Liver (tissue), 9 donors: ENCODE measurements around the gene MAEL. TPM values are rescaled to one million over a fixed set of nuclear protein-coding genes. Genes with fewer than 3 reads are reported as not detected.

Experiments
- DNase-seq: peaks from one replicate; pipeline ENCODE4 v3.0.0-alpha.2; 2017; ENCODE audit warnings: low spot score
- H3K27ac ChIP-seq, 2 donors: one replicate each; pipeline ENCODE4 v1.7.0; 2013; ENCODE audit warnings: inconsistent platforms in 2 of 2, low read length in 2 of 2, control low read depth in 1 of 2, low read depth in 1 of 2, mild to moderate bottlenecking in 1 of 2
- H3K27me3 ChIP-seq, 4 donors: one replicate each; pipeline versions ENCODE4 v1.6.1 to v1.7.0; 2013; ENCODE audit warnings: low read length in 3 of 4, inconsistent platforms in 1 of 4, mild to moderate bottlenecking in 1 of 4, moderate library complexity in 1 of 4; ENCODE audit not compliant: control insufficient read depth in 4 of 4, insufficient read depth in 4 of 4
- H3K36me3 ChIP-seq, 4 donors: one replicate each; pipeline versions ENCODE4 v1.6.1 to v1.7.0; 2013; ENCODE audit warnings: low read length in 3 of 4, mild to moderate bottlenecking in 3 of 4, low read depth in 1 of 4, moderate library complexity in 1 of 4; ENCODE audit not compliant: control insufficient read depth in 4 of 4, insufficient read depth in 3 of 4
- H3K4me1 ChIP-seq, 4 donors: one replicate each; pipeline versions ENCODE4 v1.6.1 to v1.7.0; 2013; ENCODE audit warnings: low read length in 3 of 4, mild to moderate bottlenecking in 3 of 4, moderate library complexity in 1 of 4; ENCODE audit not compliant: control insufficient read depth in 4 of 4, insufficient read depth in 4 of 4
- H3K4me3 ChIP-seq, 3 donors: one replicate each; pipeline versions ENCODE4 v1.6.1 to v1.7.0; 2013; ENCODE audit warnings: low read length in 3 of 3, control low read depth in 1 of 3, low read depth in 1 of 3, mild to moderate bottlenecking in 1 of 3
- H3K9ac ChIP-seq, 2 donors: one replicate each; pipeline ENCODE4 v1.7.0; 2013; ENCODE audit warnings: low read length in 2 of 2, mild to moderate bottlenecking in 2 of 2, moderate library complexity in 2 of 2, control low read depth in 1 of 2, low read depth in 1 of 2
- H3K9me3 ChIP-seq, 4 donors: one replicate each; pipeline versions ENCODE4 v1.6.1 to v1.7.0; 2013; ENCODE audit warnings: low read length in 3 of 4; ENCODE audit not compliant: control insufficient read depth in 4 of 4
- ATF3 ChIP-seq: IDR thresholded peaks from 2 replicates; pipeline ENCODE4 v1.6.1; 2016; ENCODE audit warnings: antibody characterized with exemption
- EGR1 ChIP-seq, 2 donors: IDR thresholded peaks; 2 replicates each; pipeline ENCODE4 v1.6.1; 2016 to 2018; ENCODE audit warnings: antibody characterized with exemption in 2 of 2, low read depth in 2 of 2
- FOXA1 ChIP-seq: IDR thresholded peaks from 2 replicates; pipeline ENCODE4 v1.6.1; 2016; ENCODE audit warnings: antibody characterized with exemption
- FOXA2 ChIP-seq: IDR thresholded peaks from 2 replicates; pipeline ENCODE4 v1.6.1; 2016; ENCODE audit warnings: antibody characterized with exemption
- GABPA ChIP-seq, 2 donors: IDR thresholded peaks in 1 of 2; conservative IDR thresholded peaks in 1 of 2; 2 replicates each; pipeline ENCODE4 v1.6.1; 2016; ENCODE audit warnings: antibody characterized with exemption in 2 of 2, mild to moderate bottlenecking in 1 of 2, moderate library complexity in 1 of 2
- JUND ChIP-seq, 2 donors: IDR thresholded peaks; 2 replicates each; pipeline ENCODE4 v1.6.1; 2016; ENCODE audit warnings: antibody characterized with exemption in 2 of 2
- NR2F2 ChIP-seq: IDR thresholded peaks from 2 replicates; pipeline ENCODE4 v1.6.1; 2016; ENCODE audit warnings: antibody characterized with exemption
- RAD21 ChIP-seq, 2 donors: IDR thresholded peaks; 2 replicates each; pipeline ENCODE4 v1.6.1; 2016; ENCODE audit warnings: antibody characterized with exemption in 2 of 2, mild to moderate bottlenecking in 2 of 2
- SP1 ChIP-seq: IDR thresholded peaks from 2 replicates; pipeline ENCODE4 v1.6.1; 2018; ENCODE audit warnings: antibody characterized with exemption, mild to moderate bottlenecking
- TAF1 ChIP-seq: conservative IDR thresholded peaks from 2 replicates; pipeline ENCODE4 v1.6.1; 2016; ENCODE audit warnings: antibody characterized with exemption, mild to moderate bottlenecking
- YY1 ChIP-seq: IDR thresholded peaks from 2 replicates; pipeline ENCODE4 v1.6.1; 2016; ENCODE audit warnings: antibody characterized with exemption, mild to moderate bottlenecking
- WGBS: extraction: QIAGEN DNeasy Blood & Tissue Kit; methylation state at CpG from one replicate; pipeline ENCODE4 v1.1.7; 2013; 5-methylcytosine and 5-hydroxymethylcytosine counted together
- polyA plus RNA-seq, 2 donors: library from polyadenylated mRNA; stranded (reverse) in 1 of 2; unstranded in 1 of 2; fragments of 200-250 nt in 1 of 2; fragments of >200 nt in 1 of 2; fragmentation: Nextera tagmentation in 1 of 2; extraction: Ambion mirVana in 1 of 2; gene quantifications; one replicate each; pipeline versions ENCODE4 v1.2.1 to v1.2.3, GENCODE V29; 2013 to 2015
- total RNA-seq, 2 donors: library from RNA; depleted of rRNA; stranded (reverse); fragments of >200 nt; gene quantifications; one replicate each; pipeline ENCODE4 v1.2.3, GENCODE V29; 2014
- TF ChIP-seq, protein P1 (sequence below): IDR thresholded peaks from 2 replicates; pipeline ENCODE4 v1.6.1; 2016; ENCODE audit warnings: antibody characterized with exemption
- TF ChIP-seq, protein P2 (sequence below): IDR thresholded peaks from 2 replicates; pipeline ENCODE4 v1.6.1; 2016; ENCODE audit warnings: antibody characterized with exemption, mild to moderate bottlenecking
- TF ChIP-seq, protein P3 (sequence below): IDR thresholded peaks from 2 replicates; pipeline ENCODE4 v1.6.1; 2016; ENCODE audit warnings: antibody characterized with exemption
- TF ChIP-seq, protein P4 (sequence below): fragments of 150-350 bp; IDR thresholded peaks from 2 replicates; pipeline ENCODE4 v1.5.1; 2017; ENCODE audit warnings: improper control_type of control experiment, low read depth, low read length; ENCODE audit not compliant: missing input control
- donor health status: healthy.
- donor health status: healthy.
- donor health status: healthy.
- donor health status: healthy.
- donor health status: healthy.

MAEL gene
- total and polyA plus RNA-seq, 4 donors, result 0.14 to 0.23 TPM; not detected in 2

GRCh38 chr1:166951050-166951449, 38.0 kb upstream of the MAEL start (continued):
- TF ChIP-seq NR2F2, result no peak
- TF ChIP-seq EGR1 (IDR thresholded peaks at IDR 0.05; ENCODE audit: low read depth in 2 of 2), result no peak
- TF ChIP-seq, protein P1, sequence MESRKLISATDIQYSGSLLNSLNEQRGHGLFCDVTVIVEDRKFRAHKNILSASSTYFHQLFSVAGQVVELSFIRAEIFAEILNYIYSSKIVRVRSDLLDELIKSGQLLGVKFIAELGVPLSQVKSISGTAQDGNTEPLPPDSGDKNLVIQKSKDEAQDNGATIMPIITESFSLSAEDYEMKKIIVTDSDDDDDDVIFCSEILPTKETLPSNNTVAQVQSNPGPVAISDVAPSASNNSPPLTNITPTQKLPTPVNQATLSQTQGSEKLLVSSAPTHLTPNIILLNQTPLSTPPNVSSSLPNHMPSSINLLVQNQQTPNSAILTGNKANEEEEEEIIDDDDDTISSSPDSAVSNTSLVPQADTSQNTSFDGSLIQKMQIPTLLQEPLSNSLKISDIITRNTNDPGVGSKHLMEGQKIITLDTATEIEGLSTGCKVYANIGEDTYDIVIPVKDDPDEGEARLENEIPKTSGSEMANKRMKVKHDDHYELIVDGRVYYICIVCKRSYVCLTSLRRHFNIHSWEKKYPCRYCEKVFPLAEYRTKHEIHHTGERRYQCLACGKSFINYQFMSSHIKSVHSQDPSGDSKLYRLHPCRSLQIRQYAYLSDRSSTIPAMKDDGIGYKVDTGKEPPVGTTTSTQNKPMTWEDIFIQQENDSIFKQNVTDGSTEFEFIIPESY, result no peak
- TF ChIP-seq GABPA (IDR thresholded peaks at IDR 0.05 in 1 of 2, conservative IDR thresholded peaks at IDR 0.05 in 1 of 2), result no peak
- no peak for TF ChIP-seq RAD21 (IDR thresholded peaks at IDR 0.05)
- no peak for TF ChIP-seq TAF1
- no peak for TF ChIP-seq FOXA2

GRCh38 chr1:166952002-166952746, 36.9 kb upstream of the MAEL start:
- Histone ChIP-seq H3K27me3 (peaks cover 0 to 4% (median 1%) of the 10 kb centered on the region in 4 donors), H3K27ac (no peak overlapping the region), H3K4me1 (peaks cover 0 to 10% (median 0%) of the 10 kb centered on the region in 4 donors), H3K36me3 (no peaks in the 10 kb centered on the region), H3K9me3 (no peaks in the 10 kb centered on the region), H3K4me3 (no peak overlapping the region), H3K9ac (no peak overlapping the region)
- WGBS, result 61% methylated on average over 4 of the region's 4 CpGs
- TF ChIP-seq FOXA2 (no peak), ATF3 (no peak), GABPA (IDR thresholded peaks at IDR 0.05 in 1 of 2, conservative IDR thresholded peaks at IDR 0.05 in 1 of 2) (no peak), RAD21 (IDR thresholded peaks at IDR 0.05) (no peak), JUND (IDR thresholded peaks at IDR 0.05) (no peak), NR2F2 (no peak), SP1 (no peak), EGR1 (IDR thresholded peaks at IDR 0.05; ENCODE audit: low read depth in 2 of 2) (no peak), FOXA1 (no peak), TAF1 (no peak), YY1 (no peak)
- TF ChIP-seq, protein P1, result no peak
- TF ChIP-seq, protein P2, sequence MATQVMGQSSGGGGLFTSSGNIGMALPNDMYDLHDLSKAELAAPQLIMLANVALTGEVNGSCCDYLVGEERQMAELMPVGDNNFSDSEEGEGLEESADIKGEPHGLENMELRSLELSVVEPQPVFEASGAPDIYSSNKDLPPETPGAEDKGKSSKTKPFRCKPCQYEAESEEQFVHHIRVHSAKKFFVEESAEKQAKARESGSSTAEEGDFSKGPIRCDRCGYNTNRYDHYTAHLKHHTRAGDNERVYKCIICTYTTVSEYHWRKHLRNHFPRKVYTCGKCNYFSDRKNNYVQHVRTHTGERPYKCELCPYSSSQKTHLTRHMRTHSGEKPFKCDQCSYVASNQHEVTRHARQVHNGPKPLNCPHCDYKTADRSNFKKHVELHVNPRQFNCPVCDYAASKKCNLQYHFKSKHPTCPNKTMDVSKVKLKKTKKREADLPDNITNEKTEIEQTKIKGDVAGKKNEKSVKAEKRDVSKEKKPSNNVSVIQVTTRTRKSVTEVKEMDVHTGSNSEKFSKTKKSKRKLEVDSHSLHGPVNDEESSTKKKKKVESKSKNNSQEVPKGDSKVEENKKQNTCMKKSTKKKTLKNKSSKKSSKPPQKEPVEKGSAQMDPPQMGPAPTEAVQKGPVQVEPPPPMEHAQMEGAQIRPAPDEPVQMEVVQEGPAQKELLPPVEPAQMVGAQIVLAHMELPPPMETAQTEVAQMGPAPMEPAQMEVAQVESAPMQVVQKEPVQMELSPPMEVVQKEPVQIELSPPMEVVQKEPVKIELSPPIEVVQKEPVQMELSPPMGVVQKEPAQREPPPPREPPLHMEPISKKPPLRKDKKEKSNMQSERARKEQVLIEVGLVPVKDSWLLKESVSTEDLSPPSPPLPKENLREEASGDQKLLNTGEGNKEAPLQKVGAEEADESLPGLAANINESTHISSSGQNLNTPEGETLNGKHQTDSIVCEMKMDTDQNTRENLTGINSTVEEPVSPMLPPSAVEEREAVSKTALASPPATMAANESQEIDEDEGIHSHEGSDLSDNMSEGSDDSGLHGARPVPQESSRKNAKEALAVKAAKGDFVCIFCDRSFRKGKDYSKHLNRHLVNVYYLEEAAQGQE, result no peak
- TF ChIP-seq, protein P3, sequence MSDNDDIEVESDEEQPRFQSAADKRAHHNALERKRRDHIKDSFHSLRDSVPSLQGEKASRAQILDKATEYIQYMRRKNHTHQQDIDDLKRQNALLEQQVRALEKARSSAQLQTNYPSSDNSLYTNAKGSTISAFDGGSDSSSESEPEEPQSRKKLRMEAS, result no peak
- TF ChIP-seq, protein P4, sequence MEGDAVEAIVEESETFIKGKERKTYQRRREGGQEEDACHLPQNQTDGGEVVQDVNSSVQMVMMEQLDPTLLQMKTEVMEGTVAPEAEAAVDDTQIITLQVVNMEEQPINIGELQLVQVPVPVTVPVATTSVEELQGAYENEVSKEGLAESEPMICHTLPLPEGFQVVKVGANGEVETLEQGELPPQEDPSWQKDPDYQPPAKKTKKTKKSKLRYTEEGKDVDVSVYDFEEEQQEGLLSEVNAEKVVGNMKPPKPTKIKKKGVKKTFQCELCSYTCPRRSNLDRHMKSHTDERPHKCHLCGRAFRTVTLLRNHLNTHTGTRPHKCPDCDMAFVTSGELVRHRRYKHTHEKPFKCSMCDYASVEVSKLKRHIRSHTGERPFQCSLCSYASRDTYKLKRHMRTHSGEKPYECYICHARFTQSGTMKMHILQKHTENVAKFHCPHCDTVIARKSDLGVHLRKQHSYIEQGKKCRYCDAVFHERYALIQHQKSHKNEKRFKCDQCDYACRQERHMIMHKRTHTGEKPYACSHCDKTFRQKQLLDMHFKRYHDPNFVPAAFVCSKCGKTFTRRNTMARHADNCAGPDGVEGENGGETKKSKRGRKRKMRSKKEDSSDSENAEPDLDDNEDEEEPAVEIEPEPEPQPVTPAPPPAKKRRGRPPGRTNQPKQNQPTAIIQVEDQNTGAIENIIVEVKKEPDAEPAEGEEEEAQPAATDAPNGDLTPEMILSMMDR, result no peak
- DNase-seq, result no peak
